Peyer's patch (tissue), 4 donors: ENCODE measurements around the gene STYXL2. TPM values are rescaled to one million over a fixed set of nuclear protein-coding genes. Genes with fewer than 3 reads are reported as not detected.

ENCODE experiments used
- DNase-seq, 3 donors: peaks; one replicate each; pipeline ENCODE4 v3.0.0-alpha.2; 2017 to 2019
- H3K27ac ChIP-seq, 4 donors: fragments of 200-600 bp; sonication (generic); one replicate each; pipeline ENCODE4 v1.5.1; 2016 to 2019
- H3K27me3 ChIP-seq, 2 donors: fragments of 200-600 bp; sonication (generic); one replicate each; pipeline ENCODE4 v1.5.1; 2019
- H3K36me3 ChIP-seq, 3 donors: fragments of 200-600 bp; sonication (generic); one replicate each; pipeline ENCODE4 v1.5.1; 2016 to 2019
- H3K4me1 ChIP-seq, 4 donors: fragments of 200-600 bp; sonication (generic); one replicate each; pipeline ENCODE4 v1.5.1; 2016 to 2019
- H3K4me3 ChIP-seq, 4 donors: fragments of 200-600 bp; sonication (generic); 1 replicate in 3 of 4; 2 replicates in 1 of 4; pipeline ENCODE4 v1.5.1; 2016 to 2019; ENCODE audit warnings: mild to moderate bottlenecking in 1 of 4
- H3K9me3 ChIP-seq, 4 donors: fragments of 200-600 bp; sonication (generic); one replicate each; pipeline ENCODE4 v1.5.1; 2016 to 2019; ENCODE audit warnings: mild to moderate bottlenecking in 1 of 4
- POLR2A ChIP-seq, 2 donors: fragments of 450-650 bp; IDR thresholded peaks; one replicate each; pipeline ENCODE4 v1.5.1; 2017; ENCODE audit warnings: antibody characterized with exemption in 2 of 2, mild to moderate bottlenecking in 2 of 2, moderate library complexity in 2 of 2
- total RNA-seq, 4 donors: library from RNA; depleted of rRNA; stranded (reverse); fragments of >200 nt; gene quantifications; one replicate each; pipeline ENCODE4 v1.1.0, GENCODE V29; 2016
- TF ChIP-seq, protein P1 (sequence below), 6 experiments: fragments of 450-650 bp in 4 of 6; fragments of 200-600 bp in 2 of 6; sonication (generic) in 1 of 6; IDR thresholded peaks; one replicate each; pipeline ENCODE4 v1.5.1; 2017 to 2019; ENCODE audit warnings: antibody characterized with exemption in 6 of 6, mild to moderate bottlenecking in 3 of 6, moderate library complexity in 1 of 6

STYXL2 gene
- total RNA-seq, 4 donors from 2014 or later: not detected

GRCh38 chr1:167061073-167061464 lies 32.8 kb upstream of the STYXL2 start:
- H3K36me3 ChIP-seq: peaks cover 0 to 27% (median 0%) of the 10 kb centered on the region in 3 donors
- H3K9me3 ChIP-seq: no peaks in the 10 kb centered on the region
- H3K27me3 ChIP-seq: no peaks in the 10 kb centered on the region
- no peak overlapping the region for H3K27ac ChIP-seq
- no peak for TF ChIP-seq POLR2A (IDR thresholded peaks at IDR 0.05)
- TF ChIP-seq, protein P1, sequence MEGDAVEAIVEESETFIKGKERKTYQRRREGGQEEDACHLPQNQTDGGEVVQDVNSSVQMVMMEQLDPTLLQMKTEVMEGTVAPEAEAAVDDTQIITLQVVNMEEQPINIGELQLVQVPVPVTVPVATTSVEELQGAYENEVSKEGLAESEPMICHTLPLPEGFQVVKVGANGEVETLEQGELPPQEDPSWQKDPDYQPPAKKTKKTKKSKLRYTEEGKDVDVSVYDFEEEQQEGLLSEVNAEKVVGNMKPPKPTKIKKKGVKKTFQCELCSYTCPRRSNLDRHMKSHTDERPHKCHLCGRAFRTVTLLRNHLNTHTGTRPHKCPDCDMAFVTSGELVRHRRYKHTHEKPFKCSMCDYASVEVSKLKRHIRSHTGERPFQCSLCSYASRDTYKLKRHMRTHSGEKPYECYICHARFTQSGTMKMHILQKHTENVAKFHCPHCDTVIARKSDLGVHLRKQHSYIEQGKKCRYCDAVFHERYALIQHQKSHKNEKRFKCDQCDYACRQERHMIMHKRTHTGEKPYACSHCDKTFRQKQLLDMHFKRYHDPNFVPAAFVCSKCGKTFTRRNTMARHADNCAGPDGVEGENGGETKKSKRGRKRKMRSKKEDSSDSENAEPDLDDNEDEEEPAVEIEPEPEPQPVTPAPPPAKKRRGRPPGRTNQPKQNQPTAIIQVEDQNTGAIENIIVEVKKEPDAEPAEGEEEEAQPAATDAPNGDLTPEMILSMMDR (IDR thresholded peaks at IDR 0.05): no peak
- H3K4me3 ChIP-seq: no peak overlapping the region
- DNase-seq: no peak
- H3K4me1 ChIP-seq: peaks cover 0 to 1% (median 0%) of the 10 kb centered on the region in 4 donors

DNA sequence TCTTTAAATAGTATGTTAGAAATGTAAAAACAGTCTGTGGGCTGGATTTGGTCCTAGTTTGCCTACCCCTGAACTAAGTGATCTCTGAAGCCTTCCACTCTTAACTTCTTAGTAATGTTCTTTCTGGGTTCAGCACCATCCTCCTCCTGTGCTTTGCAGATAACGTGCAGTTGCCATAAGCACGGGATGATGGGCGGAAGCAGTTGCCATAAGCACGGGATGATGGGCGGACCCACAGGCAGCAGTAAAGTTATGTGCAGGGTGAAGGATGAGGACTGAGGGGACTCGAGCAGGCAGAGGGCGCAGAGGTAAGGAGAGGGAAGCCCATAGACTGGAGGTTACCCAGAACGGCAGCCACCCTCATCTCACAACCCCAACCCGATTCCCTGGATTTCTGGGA lies 29.3 kb upstream of the STYXL2 start:
- Histone ChIP-seq H3K4me3 (no peak overlapping the region), H3K36me3 (peaks cover 0 to 34% (median 0%) of the 10 kb centered on the region in 3 donors), H3K27ac (peak overlapping the region in 1 of 4 donors; percentile 60), H3K9me3 (no peaks in the 10 kb centered on the region), H3K4me1 (peaks cover 0 to 14% (median 3%) of the 10 kb centered on the region in 4 donors), H3K27me3 (no peaks in the 10 kb centered on the region)
- no peak for DNase-seq
- TF ChIP-seq, protein P1 (IDR thresholded peaks at IDR 0.05): no peak
- TF ChIP-seq POLR2A (IDR thresholded peaks at IDR 0.05): no peak

- DNase-seq: peak in 2 of 3 donors; percentile 69 to 70
- H3K36me3 ChIP-seq: peaks cover 0 to 34% (median 0%) of the 10 kb centered on the region in 3 donors
- no peak for TF ChIP-seq POLR2A (IDR thresholded peaks at IDR 0.05)
- TF ChIP-seq, protein P1 (IDR thresholded peaks at IDR 0.05): no peak
- H3K4me1 ChIP-seq: peaks cover 0 to 14% (median 3%) of the 10 kb centered on the region in 4 donors
- peak overlapping the region in 1 of 4 donors; percentile 60 for H3K27ac ChIP-seq
- no peak overlapping the region for H3K4me3 ChIP-seq
- H3K9me3 ChIP-seq: no peaks in the 10 kb centered on the region
- H3K27me3 ChIP-seq: no peaks in the 10 kb centered on the region
Observed at GRCh38 chr1:167065471-167065870, 28.4 kb upstream of the STYXL2 start.

DNA sequence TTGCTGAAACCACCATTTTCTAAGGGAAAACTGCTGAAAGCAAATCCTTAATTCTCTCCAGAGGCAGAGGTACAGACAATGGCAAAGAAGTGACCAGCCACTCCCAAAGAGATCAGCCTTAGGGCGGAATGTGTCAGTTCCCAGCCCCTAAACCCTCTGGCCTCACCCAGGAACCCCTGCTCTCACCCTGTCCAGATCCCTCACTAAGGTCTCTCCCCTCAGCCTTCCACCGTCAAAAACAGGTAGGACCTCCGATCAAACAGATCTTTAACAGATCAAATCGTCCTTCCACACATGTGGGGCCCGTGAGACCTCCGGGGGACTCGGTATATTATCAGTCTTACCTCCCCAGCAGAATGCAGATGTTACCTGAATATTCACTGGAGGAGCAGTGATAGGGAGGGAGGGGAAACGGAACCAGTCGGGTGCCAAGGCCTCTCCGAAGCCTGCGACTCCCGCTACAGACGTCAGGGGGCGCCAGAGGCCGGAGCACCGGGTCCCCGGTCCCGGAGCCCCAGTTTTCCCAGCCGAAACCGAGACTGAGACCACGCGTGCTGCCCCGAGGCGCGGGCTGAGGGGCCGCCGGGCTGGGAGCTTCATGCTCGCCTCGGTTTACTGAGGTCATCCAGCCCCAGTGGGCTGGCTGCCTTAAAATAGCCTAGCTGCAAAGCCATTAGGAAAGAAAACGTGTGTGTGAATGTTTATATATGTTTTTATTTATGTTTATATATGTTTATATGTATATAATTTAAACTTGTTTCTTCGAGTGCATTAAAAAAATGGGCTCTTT lies 27.3 kb upstream of the STYXL2 start:
- Histone ChIP-seq H3K36me3 (peaks cover 0 to 35% (median 0%) of the 10 kb centered on the region in 3 donors), H3K27ac (peak overlapping the region in 2 of 4 donors; percentile 44 to 60), H3K4me3 (peak overlapping the region in 1 of 4 donors; percentile 24), H3K9me3 (no peaks in the 10 kb centered on the region), H3K27me3 (no peaks in the 10 kb centered on the region), H3K4me1 (peaks cover 0 to 14% (median 3%) of the 10 kb centered on the region in 4 donors)
- TF ChIP-seq, protein P1 (IDR thresholded peaks at IDR 0.05): peak; percentile 48 to 98 (median 92)
- no peak for TF ChIP-seq POLR2A (IDR thresholded peaks at IDR 0.05)
- peak; percentile 72 to 88 (median 87) for DNase-seq

GRCh38 chr1:167067904-167068303 lies 26.0 kb upstream of the STYXL2 start:
- peaks cover 0 to 31% (median 0%) of the 10 kb centered on the region in 3 donors for H3K36me3 ChIP-seq
- DNase-seq: no peak
- H3K27me3 ChIP-seq: no peaks in the 10 kb centered on the region
- H3K9me3 ChIP-seq: no peaks in the 10 kb centered on the region
- H3K4me3 ChIP-seq: no peak overlapping the region
- H3K4me1 ChIP-seq: peaks cover 0 to 14% (median 3%) of the 10 kb centered on the region in 4 donors
- H3K27ac ChIP-seq: no peak overlapping the region
- TF ChIP-seq, protein P1 (IDR thresholded peaks at IDR 0.05): no peak
- TF ChIP-seq POLR2A (IDR thresholded peaks at IDR 0.05): no peak
